HepG2 (cell line): Measurements from ENCODE around the gene GRM1. TPM values are rescaled to one million over a fixed set of nuclear protein-coding genes. Genes with fewer than 3 reads are reported as not detected.
A peak's percentile ranks its signal among the peaks of the same experiment; 100 is the strongest.

Experiments
- CSRNP1 ChIP-seq: sonication (generic); formaldehyde crosslinking; IDR thresholded peaks from 2 replicates; pipeline ENCODE4 v1.8.1; 2023; ENCODE audit warnings: mild to moderate bottlenecking, missing genetic modification reagents
- GPN1 ChIP-seq: sonication (generic); formaldehyde crosslinking; IDR thresholded peaks from 2 replicates; pipeline ENCODE4 v1.5.1; 2020; ENCODE audit warnings: missing genetic modification reagents, borderline replicate concordance
- MLLT10 ChIP-seq: sonication (generic); formaldehyde crosslinking; IDR thresholded peaks from 2 replicates; pipeline ENCODE4 v1.4.0; 2020; ENCODE audit warnings: missing genetic modification reagents
- MYPOP ChIP-seq: sonication (generic); formaldehyde crosslinking; IDR thresholded peaks from 2 replicates; pipeline ENCODE4 v1.8.1; 2023; ENCODE audit warnings: mild to moderate bottlenecking, moderate library complexity, missing genetic modification reagents
- POLR2G ChIP-seq: fragments of 200-400 bp; formaldehyde crosslinking; IDR thresholded peaks from 2 replicates; pipeline ENCODE4 v1.6.1; 2018; ENCODE audit warnings: mild to moderate bottlenecking, low read depth, low read length, moderate library complexity
- WIZ ChIP-seq: sonication (generic); formaldehyde crosslinking; IDR thresholded peaks from 2 replicates; pipeline ENCODE4 v1.5.1; 2020; ENCODE audit warnings: mild to moderate bottlenecking, missing genetic modification reagents
- ZBTB38 ChIP-seq: sonication (generic); formaldehyde crosslinking; IDR thresholded peaks from 2 replicates; pipeline ENCODE4 v1.5.1; 2020; ENCODE audit warnings: mild to moderate bottlenecking, missing genetic modification reagents
- ZBTB43 ChIP-seq: sonication (generic); formaldehyde crosslinking; conservative IDR thresholded peaks from 2 replicates; pipeline ENCODE4 v1.4.0; 2020; ENCODE audit warnings: missing genetic modification reagents
- ZFP41 ChIP-seq: sonication (generic); formaldehyde crosslinking; IDR thresholded peaks from 2 replicates; pipeline ENCODE4 v1.4.0; 2020; ENCODE audit warnings: mild to moderate bottlenecking, missing genetic modification reagents, borderline replicate concordance
- ZNF12 ChIP-seq: sonication (generic); formaldehyde crosslinking; IDR thresholded peaks from 2 replicates; pipeline ENCODE4 v1.5.0; 2020; ENCODE audit warnings: missing genetic modification reagents
- ZNF180 ChIP-seq: sonication (generic); formaldehyde crosslinking; IDR thresholded peaks from 2 replicates; pipeline ENCODE4 v1.4.0; 2020; ENCODE audit warnings: low read depth, missing genetic modification reagents, borderline replicate concordance
- ZNF251 ChIP-seq: sonication (generic); formaldehyde crosslinking; IDR thresholded peaks from 2 replicates; pipeline ENCODE4 v1.9.0; 2021; ENCODE audit warnings: mild to moderate bottlenecking, missing genetic modification reagents
- ZNF639 ChIP-seq: conservative IDR thresholded peaks from 2 replicates; pipeline ENCODE4 v1.6.1; 2018; ENCODE audit warnings: missing genetic modification reagents
- polyA plus RNA-seq, 8 experiments: library from polyadenylated mRNA; depleted of rRNA in 3 of 8; stranded (reverse) in 7 of 8; unstranded in 1 of 8; fragments of >200 nt; fragmentation: Illumina TruSeq in 4 of 8; extraction: Trizol in 4 of 8; gene quantifications; 2 replicates each; pipeline versions ENCODE4 v1.2.1 to v1.2.3, GENCODE V29; 2011 to 2016; ENCODE audit warnings: low read depth in 4 of 8, missing spikeins in 1 of 8, mixed read lengths in 1 of 8; ENCODE audit not compliant: insufficient read depth in 1 of 8
- total RNA-seq, 5 experiments: library from RNA; depleted of rRNA; stranded (reverse); fragments of >200 nt; fragmentation: Illumina TruSeq; extraction: Trizol; gene quantifications; 2 replicates each; pipeline ENCODE4 v1.2.3, GENCODE V29; 2016; ENCODE audit warnings: low read depth in 1 of 5
- TF ChIP-seq, protein P1 (sequence below): sonication (generic); formaldehyde crosslinking; IDR thresholded peaks from 2 replicates; pipeline ENCODE4 v1.4.0; 2020; ENCODE audit warnings: mild to moderate bottlenecking, missing genetic modification reagents, borderline replicate concordance
- TF ChIP-seq, protein P2 (sequence below): sonication (generic); formaldehyde crosslinking; IDR thresholded peaks from 2 replicates; pipeline ENCODE4 v1.5.0; 2020; ENCODE audit warnings: mild to moderate bottlenecking, missing genetic modification reagents

GRM1 gene
- total and polyA plus RNA-seq, 2 of the 13 experiments (the other 11 are each of a cell fraction or from before 2014, with no cell fraction given), result 0.09 TPM; not detected in 1

- TF ChIP-seq MYPOP (CRISPR knock-in tag), result peak; percentile 78; the same call in 1 of the 2 replicates
- TF ChIP-seq ZNF639, result peak; percentile 79
- TF ChIP-seq ZNF251 (CRISPR knock-in tag), result peak; percentile 80; the same call in 1 of the 2 replicates
- TF ChIP-seq ZFP41, result peak; percentile 85; the same call in 1 of the 2 replicates
- no peak for TF ChIP-seq MLLT10 (CRISPR knock-in tag)
- TF ChIP-seq ZNF180 (CRISPR knock-in tag), result peak; percentile 92; the same call in 1 of the 2 replicates
- TF ChIP-seq ZNF12 (CRISPR knock-in tag), result peak; percentile 78
- peak; percentile 99 for TF ChIP-seq WIZ (CRISPR knock-in tag)
- TF ChIP-seq GPN1 (CRISPR knock-in tag), result peak; percentile 91; the same call in 1 of the 2 replicates
- TF ChIP-seq, protein P1, sequence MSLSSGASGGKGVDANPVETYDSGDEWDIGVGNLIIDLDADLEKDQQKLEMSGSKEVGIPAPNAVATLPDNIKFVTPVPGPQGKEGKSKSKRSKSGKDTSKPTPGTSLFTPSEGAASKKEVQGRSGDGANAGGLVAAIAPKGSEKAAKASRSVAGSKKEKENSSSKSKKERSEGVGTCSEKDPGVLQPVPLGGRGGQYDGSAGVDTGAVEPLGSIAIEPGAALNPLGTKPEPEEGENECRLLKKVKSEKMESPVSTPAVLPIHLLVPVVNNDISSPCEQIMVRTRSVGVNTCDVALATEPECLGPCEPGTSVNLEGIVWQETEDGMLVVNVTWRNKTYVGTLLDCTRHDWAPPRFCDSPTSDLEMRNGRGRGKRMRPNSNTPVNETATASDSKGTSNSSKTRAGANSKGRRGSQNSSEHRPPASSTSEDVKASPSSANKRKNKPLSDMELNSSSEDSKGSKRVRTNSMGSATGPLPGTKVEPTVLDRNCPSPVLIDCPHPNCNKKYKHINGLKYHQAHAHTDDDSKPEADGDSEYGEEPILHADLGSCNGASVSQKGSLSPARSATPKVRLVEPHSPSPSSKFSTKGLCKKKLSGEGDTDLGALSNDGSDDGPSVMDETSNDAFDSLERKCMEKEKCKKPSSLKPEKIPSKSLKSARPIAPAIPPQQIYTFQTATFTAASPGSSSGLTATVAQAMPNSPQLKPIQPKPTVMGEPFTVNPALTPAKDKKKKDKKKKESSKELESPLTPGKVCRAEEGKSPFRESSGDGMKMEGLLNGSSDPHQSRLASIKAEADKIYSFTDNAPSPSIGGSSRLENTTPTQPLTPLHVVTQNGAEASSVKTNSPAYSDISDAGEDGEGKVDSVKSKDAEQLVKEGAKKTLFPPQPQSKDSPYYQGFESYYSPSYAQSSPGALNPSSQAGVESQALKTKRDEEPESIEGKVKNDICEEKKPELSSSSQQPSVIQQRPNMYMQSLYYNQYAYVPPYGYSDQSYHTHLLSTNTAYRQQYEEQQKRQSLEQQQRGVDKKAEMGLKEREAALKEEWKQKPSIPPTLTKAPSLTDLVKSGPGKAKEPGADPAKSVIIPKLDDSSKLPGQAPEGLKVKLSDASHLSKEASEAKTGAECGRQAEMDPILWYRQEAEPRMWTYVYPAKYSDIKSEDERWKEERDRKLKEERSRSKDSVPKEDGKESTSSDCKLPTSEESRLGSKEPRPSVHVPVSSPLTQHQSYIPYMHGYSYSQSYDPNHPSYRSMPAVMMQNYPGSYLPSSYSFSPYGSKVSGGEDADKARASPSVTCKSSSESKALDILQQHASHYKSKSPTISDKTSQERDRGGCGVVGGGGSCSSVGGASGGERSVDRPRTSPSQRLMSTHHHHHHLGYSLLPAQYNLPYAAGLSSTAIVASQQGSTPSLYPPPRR (CRISPR knock-in tag), result no peak
- TF ChIP-seq POLR2G, result no peak
- TF ChIP-seq, protein P2, sequence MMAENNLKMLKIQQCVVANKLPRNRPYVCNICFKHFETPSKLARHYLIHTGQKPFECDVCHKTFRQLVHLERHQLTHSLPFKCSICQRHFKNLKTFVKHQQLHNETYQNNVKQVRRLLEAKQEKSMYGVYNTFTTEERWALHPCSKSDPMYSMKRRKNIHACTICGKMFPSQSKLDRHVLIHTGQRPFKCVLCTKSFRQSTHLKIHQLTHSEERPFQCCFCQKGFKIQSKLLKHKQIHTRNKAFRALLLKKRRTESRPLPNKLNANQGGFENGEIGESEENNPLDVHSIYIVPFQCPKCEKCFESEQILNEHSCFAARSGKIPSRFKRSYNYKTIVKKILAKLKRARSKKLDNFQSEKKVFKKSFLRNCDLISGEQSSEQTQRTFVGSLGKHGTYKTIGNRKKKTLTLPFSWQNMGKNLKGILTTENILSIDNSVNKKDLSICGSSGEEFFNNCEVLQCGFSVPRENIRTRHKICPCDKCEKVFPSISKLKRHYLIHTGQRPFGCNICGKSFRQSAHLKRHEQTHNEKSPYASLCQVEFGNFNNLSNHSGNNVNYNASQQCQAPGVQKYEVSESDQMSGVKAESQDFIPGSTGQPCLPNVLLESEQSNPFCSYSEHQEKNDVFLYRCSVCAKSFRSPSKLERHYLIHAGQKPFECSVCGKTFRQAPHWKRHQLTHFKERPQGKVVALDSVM (CRISPR knock-in tag), result no peak
- TF ChIP-seq ZBTB38, result peak; percentile 56; the same call in 1 of the 2 replicates
- peak; percentile 93 for TF ChIP-seq ZBTB43 (CRISPR knock-in tag)
- peak; percentile 68; the same call in 1 of the 2 replicates for TF ChIP-seq CSRNP1
These were observed 538 bp upstream of the GRM1 start (continued) for GRCh38 chr6:146028252-146028795.
